ENCODE data around the gene FOXP1.

Gene FOXP1

DNA sequence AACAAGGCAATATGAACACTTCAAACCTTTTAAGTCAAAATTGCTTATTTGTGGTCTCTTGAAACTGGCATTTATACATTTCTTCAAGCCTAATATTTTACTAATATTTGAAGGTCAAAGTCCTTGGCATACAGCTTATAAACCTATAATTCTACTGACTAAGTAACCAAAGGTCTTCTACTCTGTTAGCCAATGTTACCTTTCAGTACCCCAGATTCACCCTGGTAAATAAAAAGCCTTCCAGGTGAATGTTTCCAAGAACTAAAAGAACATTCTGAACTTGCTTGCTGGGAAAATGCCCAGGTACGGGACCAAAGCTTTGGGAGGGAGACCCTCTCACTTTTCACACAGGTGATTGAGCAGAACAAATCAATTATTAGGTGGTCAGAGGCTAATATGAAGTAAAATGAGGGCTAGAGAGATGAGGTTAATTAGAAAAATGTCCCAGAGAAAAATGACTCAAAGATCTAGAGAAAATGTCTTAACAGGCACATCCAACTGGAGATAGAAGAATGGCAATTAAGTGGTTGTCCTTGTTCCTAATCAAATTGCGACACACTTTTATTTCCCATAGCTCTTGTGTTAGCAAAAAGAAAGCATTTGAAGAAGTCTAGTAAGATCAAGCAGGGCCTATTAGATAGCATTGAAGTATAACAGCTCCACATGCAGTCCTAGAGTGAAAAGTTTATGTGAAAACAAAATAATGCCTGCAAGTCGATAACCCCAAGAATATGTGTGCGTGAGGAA, 232.0 kb downstream of the FOXP1 start:
- TF ChIP-seq OSR1 (CRISPR knock-in tag; IDR thresholded peaks at IDR 0.05) (no peak), ZNF8 (CRISPR knock-in tag; IDR thresholded peaks at IDR 0.05) (no peak), SNAI2 (CRISPR knock-in tag; IDR thresholded peaks at IDR 0.05) (no peak), TOX (CRISPR knock-in tag; IDR thresholded peaks at IDR 0.05; ENCODE audit: borderline replicate concordance) (no peak), ZNF565 (CRISPR knock-in tag; conservative IDR thresholded peaks at IDR 0.05; ENCODE audit: low read depth) (no peak), POU6F1 (CRISPR knock-in tag; IDR thresholded peaks at IDR 0.05; ENCODE audit: borderline replicate concordance, low read depth) (no peak), TSHZ2 (CRISPR knock-in tag; IDR thresholded peaks at IDR 0.05) (no peak), RARB (CRISPR knock-in tag; IDR thresholded peaks at IDR 0.05) (no peak), ZFP30 (CRISPR knock-in tag; IDR thresholded peaks at IDR 0.05) (no peak), GLIS3 (CRISPR knock-in tag; IDR thresholded peaks at IDR 0.05) (no peak), ZFP3 (CRISPR knock-in tag; IDR thresholded peaks at IDR 0.05) (no peak), ESRRG (CRISPR knock-in tag; IDR thresholded peaks at IDR 0.05) (no peak), CSDC2 (CRISPR knock-in tag; IDR thresholded peaks at IDR 0.05) (no peak), TCF4 (CRISPR knock-in tag; IDR thresholded peaks at IDR 0.05; ENCODE audit: borderline replicate concordance) (no peak)
- TF ChIP-seq, protein P1, sequence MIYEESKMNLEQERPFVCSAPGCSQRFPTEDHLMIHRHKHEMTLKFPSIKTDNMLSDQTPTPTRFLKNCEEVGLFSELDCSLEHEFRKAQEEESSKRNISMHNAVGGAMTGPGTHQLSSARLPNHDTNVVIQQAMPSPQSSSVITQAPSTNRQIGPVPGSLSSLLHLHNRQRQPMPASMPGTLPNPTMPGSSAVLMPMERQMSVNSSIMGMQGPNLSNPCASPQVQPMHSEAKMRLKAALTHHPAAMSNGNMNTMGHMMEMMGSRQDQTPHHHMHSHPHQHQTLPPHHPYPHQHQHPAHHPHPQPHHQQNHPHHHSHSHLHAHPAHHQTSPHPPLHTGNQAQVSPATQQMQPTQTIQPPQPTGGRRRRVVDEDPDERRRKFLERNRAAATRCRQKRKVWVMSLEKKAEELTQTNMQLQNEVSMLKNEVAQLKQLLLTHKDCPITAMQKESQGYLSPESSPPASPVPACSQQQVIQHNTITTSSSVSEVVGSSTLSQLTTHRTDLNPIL (CRISPR knock-in tag; IDR thresholded peaks at IDR 0.05; ENCODE audit: low read depth), result no peak
- TF ChIP-seq, protein P2, sequence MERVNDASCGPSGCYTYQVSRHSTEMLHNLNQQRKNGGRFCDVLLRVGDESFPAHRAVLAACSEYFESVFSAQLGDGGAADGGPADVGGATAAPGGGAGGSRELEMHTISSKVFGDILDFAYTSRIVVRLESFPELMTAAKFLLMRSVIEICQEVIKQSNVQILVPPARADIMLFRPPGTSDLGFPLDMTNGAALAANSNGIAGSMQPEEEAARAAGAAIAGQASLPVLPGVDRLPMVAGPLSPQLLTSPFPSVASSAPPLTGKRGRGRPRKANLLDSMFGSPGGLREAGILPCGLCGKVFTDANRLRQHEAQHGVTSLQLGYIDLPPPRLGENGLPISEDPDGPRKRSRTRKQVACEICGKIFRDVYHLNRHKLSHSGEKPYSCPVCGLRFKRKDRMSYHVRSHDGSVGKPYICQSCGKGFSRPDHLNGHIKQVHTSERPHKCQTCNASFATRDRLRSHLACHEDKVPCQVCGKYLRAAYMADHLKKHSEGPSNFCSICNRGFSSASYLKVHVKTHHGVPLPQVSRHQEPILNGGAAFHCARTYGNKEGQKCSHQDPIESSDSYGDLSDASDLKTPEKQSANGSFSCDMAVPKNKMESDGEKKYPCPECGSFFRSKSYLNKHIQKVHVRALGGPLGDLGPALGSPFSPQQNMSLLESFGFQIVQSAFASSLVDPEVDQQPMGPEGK (CRISPR knock-in tag; IDR thresholded peaks at IDR 0.05; ENCODE audit: borderline replicate concordance), result no peak
- no peak for ATAC-seq

- no peak for ATAC-seq
- TF ChIP-seq TSHZ2 (CRISPR knock-in tag; IDR thresholded peaks at IDR 0.05), result no peak
- no peak for TF ChIP-seq PPARA (CRISPR knock-in tag; IDR thresholded peaks at IDR 0.05; ENCODE audit: borderline replicate concordance)
- no peak for TF ChIP-seq CSDC2 (CRISPR knock-in tag; IDR thresholded peaks at IDR 0.05)
- TF ChIP-seq ZC3H10 (CRISPR knock-in tag; IDR thresholded peaks at IDR 0.05), result no peak
- no peak for TF ChIP-seq ZNF565 (CRISPR knock-in tag; conservative IDR thresholded peaks at IDR 0.05; ENCODE audit: low read depth)
- TF ChIP-seq BACH2 (CRISPR knock-in tag; IDR thresholded peaks at IDR 0.05; ENCODE audit: borderline replicate concordance), result no peak
- TF ChIP-seq ZFP30 (CRISPR knock-in tag; IDR thresholded peaks at IDR 0.05), result no peak
- TF ChIP-seq ISL1 (CRISPR knock-in tag; IDR thresholded peaks at IDR 0.05), result no peak
- no peak for TF ChIP-seq OSR1 (CRISPR knock-in tag; IDR thresholded peaks at IDR 0.05)
- TF ChIP-seq, protein P2 (CRISPR knock-in tag; IDR thresholded peaks at IDR 0.05; ENCODE audit: borderline replicate concordance), result no peak
- TF ChIP-seq ZNF8 (CRISPR knock-in tag; IDR thresholded peaks at IDR 0.05), result no peak
- no peak for TF ChIP-seq ARNTL (CRISPR knock-in tag; IDR thresholded peaks at IDR 0.05; ENCODE audit: borderline replicate concordance, low read depth)
- TF ChIP-seq, protein P1 (CRISPR knock-in tag; IDR thresholded peaks at IDR 0.05; ENCODE audit: low read depth), result no peak
- TF ChIP-seq GLIS3 (CRISPR knock-in tag; IDR thresholded peaks at IDR 0.05), result no peak
- TF ChIP-seq, protein P3, sequence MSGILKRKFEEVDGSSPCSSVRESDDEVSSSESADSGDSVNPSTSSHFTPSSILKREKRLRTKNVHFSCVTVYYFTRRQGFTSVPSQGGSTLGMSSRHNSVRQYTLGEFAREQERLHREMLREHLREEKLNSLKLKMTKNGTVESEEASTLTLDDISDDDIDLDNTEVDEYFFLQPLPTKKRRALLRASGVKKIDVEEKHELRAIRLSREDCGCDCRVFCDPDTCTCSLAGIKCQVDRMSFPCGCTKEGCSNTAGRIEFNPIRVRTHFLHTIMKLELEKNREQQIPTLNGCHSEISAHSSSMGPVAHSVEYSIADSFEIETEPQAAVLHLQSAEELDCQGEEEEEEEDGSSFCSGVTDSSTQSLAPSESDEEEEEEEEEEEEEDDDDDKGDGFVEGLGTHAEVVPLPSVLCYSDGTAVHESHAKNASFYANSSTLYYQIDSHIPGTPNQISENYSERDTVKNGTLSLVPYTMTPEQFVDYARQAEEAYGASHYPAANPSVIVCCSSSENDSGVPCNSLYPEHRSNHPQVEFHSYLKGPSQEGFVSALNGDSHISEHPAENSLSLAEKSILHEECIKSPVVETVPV (CRISPR knock-in tag; IDR thresholded peaks at IDR 0.05), result no peak
- TF ChIP-seq TCF4 (CRISPR knock-in tag; IDR thresholded peaks at IDR 0.05; ENCODE audit: borderline replicate concordance), result no peak
- TF ChIP-seq ZNF70 (CRISPR knock-in tag; IDR thresholded peaks at IDR 0.05), result no peak
- no peak for TF ChIP-seq SNAI2 (CRISPR knock-in tag; IDR thresholded peaks at IDR 0.05)
- no peak for TF ChIP-seq TOX (CRISPR knock-in tag; IDR thresholded peaks at IDR 0.05; ENCODE audit: borderline replicate concordance)
These were observed 232.5 kb downstream of the FOXP1 start for GRCh38 chr3:71350998-71351397.

Measured in SK-N-SH treated with all-trans-retinoic acid at 6 μM for 48 hours (cell line).